ENCODE measurements around the gene MPP4.

Gene MPP4, protein sequence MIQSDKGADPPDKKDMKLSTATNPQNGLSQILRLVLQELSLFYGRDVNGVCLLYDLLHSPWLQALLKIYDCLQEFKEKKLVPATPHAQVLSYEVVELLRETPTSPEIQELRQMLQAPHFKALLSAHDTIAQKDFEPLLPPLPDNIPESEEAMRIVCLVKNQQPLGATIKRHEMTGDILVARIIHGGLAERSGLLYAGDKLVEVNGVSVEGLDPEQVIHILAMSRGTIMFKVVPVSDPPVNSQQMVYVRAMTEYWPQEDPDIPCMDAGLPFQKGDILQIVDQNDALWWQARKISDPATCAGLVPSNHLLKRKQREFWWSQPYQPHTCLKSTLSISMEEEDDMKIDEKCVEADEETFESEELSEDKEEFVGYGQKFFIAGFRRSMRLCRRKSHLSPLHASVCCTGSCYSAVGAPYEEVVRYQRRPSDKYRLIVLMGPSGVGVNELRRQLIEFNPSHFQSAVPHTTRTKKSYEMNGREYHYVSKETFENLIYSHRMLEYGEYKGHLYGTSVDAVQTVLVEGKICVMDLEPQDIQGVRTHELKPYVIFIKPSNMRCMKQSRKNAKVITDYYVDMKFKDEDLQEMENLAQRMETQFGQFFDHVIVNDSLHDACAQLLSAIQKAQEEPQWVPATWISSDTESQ

DNA sequence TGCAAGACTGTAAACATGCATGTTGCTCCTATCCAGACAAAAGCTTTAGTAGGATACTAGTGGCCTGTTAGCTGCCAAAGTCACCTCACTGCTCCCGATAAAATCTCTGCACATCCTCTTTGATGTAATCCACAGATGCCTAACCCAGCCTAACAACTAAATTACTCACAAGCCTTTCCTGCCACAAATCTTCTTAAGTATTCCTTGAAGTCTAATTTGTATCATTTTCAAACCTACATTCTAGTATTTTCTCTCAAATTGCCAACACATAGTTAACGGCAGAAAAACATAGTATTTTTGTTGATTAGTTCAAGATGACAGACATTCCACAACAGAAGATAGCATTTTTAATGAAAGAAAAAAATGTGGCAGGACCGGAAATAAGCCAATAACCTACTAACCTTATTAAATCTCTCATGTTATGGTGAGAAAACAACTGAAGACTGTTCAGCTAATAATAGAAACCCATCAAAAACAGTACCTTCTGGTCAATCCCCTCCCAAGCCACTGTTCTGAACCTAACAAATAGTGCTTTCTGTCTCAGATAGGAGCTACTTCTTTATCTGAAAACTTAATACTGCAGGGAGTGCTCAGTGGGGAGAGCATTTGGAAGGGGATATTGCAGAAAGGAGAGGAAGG, at the start of gene MPP4:
TSS of gene MPP4 (minus strand) at position 57 of the 639 bp plus-strand sequence. CDS start 4,690 bp downstream, outside the sequence.
- no peak for DNase-seq (ENCODE audit: low spot score)

DNA sequence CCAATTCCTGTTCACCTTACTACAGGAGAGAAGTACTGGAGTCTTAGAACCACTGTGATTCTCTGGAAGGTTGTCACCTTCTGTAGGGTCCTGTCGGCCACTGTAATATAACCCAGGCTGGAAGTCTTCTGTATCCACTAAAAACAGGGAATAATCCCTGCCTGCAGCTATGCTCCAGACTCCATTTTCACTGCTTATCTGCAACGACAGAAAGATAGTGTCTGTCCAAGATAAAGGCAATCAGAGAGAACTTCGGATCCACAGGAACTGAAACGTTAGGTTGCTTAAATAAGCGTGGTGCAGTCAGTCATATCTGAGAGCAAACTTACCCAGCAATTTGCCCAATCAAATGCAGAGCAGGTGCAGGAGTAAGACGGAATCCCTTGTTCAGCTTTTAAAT, 48.1 kb upstream of the MPP4 start:
- no peak for DNase-seq (ENCODE audit: low spot score)

DNA sequence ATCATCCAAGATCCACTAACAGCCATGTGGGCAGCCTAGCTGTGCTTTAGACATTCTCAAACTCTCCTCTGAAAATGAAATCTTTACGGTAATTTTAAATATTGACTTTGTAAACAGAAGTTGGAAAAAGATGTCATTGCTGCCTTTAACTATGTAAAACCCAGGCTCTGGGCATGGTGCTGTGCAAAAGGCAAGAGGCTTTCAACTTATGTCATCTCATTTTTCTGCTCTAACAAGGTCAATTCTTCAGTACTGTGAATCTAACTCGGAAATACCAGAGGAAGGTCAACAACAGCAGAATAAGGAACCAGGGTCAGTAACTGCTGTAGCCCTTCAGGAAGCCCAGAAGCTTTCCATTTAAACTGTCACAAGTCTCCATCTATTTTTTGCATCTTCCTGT, 37.0 kb upstream of the MPP4 start:
- DNase-seq (ENCODE audit: low spot score) = no peak

DNA sequence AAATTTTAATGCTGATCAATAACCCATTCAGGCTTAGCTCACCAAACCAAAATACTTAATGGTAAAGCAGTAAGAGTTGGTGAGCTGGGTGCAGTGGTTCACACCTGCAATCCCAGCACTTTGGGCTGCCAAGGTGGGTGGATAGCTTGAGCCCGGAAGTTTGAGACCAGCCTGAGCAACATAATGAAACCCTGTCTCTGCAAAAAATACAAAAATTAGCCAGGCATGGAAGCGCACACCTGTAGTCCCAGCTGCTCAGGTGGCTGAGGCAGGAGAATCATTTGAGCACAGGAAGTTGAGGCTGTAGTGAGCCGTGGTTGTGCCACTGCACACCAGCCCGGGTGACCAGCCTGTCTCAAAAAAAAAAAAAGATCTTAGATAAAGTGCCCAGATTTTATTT, 35.7 kb upstream of the MPP4 start:
- DNase-seq (ENCODE audit: low spot score) = no peak

DNA sequence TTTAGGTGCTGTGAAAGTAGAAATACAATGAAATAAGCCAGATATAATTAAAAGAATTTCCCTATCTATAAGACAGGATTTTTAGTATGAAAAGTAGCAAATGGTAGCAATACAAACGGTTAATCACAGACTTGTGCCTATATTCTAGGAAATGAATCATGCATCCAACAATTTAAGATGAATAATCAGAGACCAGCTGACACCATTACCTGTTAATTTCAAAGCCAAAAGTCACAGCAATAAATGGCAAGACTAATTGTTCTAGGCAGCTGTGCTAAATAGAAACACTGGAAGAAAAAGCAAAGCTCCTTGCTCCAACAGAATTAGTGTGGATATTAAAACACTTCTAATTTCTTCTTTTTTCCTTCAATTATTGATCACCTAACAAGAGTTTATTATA, 35.1 kb upstream of the MPP4 start:
- DNase-seq (ENCODE audit: low spot score) = no peak

DNA sequence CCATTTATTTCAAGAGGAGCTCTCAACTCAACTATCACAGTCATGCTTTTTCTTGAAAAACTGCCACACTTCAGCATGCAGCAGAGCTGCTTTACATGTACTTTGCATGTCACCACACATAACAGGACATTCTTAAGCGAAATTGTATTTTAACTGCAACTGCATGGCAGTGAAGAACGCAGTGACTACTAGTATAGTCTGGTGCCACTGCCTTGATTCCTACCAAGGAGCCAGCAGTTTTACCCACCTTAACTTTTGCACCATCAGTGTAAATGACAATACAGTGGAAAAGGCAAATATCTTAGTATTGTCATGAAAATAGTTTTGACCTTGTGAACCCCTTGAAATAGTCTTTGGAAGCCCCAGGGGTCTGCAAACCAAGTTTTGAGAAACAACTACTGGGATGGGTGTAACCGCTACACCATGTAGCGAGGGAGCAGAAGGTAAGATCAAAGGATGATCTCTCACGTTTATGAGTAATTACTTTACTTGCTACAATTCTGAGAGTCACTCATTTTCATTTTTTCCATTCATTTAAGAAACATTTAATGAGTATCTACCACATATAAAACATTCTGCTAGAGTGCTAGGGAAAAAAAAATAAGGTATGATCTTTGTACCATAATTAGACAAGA, 32.3 kb upstream of the MPP4 start:
- DNase-seq (ENCODE audit: low spot score) = no peak

DNA sequence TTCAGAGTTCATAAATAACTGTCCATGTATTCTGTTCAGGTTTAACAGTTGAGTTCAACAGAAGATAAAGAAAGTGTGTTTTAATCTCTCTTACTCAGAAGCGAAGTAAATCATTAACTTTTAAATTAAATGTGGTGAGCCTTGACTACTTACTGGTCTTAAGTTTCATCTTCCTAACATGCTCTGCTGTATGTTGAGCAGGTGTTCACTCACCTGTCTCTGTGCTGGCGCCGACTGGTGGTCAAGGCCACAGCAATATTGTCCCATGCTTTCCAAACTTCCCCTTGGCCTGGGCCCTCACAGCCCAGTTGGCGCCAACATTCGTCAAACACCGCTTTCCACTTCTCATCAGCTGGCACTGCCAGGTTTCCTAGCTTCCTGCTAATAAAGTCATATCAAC, 17.0 kb upstream of the MPP4 start:
- no peak for DNase-seq (ENCODE audit: low spot score)

DNA sequence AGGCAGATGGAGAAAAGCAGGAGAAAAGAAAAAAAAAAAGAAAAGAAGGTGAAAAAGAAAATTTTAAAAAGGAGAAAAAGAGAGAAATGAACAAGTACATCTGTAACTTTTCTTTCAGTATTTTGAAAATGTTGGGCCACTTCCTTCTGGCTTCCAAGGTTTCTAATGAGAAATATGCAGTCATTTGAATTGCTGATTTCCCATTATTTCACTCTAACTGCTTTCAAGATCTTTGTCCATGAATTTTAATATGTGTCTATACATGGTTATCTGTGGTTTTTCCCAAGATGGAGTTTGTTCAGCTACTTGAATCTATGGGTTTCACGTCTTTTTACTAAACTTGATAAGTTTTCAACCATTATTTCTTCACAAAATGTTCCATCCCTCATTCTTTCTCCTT, 14.3 kb upstream of the MPP4 start:
- DNase-seq (ENCODE audit: low spot score) = no peak

DNA sequence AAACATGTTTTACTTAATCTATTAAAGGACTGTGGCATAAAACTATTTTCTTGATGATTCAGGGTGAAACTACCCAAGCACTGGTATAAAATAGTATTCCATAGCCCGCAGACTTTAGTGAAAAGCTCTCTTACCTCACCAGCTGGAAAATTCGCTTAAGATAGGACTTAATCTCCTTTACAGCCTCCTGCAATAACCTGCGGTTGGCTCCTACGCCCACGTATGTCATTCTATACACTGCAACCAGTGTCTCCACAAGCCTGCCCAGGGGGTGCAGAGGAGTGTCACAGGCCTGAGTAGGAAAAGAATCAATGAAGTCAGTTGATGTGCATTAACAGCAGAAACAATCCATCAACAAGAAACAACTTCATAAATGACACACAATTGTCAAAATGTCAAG, 11.3 kb upstream of the MPP4 start:
- DNase-seq (ENCODE audit: low spot score) = peak; percentile 32

DNA sequence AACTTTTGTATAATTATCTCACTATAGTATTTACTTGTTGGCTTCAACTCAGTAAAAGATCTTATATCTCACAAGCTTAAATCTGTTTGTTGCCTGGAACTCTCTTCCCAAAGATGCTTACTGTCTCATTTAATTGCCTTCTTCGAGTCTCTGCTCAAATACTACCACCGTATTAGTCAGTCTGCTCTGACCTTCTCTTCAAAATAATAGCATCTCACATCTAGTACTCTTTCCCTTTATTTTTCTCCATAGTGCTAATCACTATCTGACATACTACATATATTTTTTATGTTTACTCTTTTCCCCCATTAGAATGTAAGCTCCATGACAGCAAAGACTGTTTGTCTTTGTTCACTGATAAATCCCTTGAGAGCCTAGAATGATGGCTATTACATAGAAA, 10.6 kb upstream of the MPP4 start:
- no peak for DNase-seq (ENCODE audit: low spot score)

DNA sequence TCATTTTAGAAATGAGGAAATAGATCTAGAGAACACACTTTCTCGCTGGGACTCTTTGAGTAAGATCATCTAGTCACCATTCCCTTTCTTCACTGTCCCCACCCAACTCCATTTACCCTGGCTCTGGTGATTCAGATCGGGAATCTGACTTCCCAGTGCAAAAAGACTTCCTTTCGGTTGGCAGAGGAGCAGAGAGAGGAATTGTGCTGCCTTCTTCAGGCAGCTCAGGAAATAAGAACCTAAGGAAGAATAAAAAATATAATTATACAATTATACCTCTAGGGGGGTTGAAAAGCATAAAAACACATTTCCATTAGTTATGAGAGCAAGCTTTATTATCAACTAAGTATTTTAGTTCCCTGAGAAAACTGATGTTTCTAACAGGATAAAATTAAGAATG, 9.3 kb upstream of the MPP4 start:
- no peak for DNase-seq (ENCODE audit: low spot score)

DNA sequence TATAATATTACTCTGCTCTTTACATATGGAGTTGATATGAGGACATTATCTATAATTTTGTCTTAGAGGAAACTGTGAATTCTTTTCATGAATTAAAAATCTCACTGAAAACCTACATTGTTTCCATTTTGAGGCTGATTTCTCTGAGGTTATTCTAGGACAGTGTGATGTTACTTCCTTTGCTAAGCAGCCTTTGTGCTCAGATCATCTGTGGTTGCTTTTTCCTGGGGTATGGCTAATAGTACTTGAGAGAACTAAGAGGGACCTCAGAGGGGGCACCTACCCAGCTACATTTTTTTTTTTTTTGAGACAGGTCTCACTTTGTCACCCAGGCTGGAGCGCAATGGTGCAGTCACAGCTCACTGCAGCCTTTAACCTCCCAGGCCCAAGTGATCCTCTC, 8.7 kb upstream of the MPP4 start:
- no peak for DNase-seq (ENCODE audit: low spot score)

DNA sequence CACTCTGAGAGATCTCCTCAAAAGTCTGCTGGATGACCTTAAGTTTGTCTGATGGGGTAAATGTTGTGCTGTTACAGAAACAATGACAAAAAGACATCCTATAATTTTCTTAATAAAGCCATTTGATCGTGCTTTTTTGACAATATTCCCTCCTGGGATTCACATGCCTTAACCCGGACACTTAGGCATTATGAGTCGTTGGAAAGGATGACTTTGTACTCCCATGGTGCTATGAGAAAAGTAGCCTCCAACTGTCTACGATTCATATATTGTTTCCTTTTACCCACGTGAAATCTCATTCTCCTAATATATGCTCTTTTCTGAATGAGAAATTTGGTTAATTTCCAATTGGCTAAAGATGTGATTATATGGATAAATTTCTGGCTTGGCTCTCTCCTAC, 6.1 kb upstream of the MPP4 start:
- DNase-seq (ENCODE audit: low spot score) = no peak

DNA sequence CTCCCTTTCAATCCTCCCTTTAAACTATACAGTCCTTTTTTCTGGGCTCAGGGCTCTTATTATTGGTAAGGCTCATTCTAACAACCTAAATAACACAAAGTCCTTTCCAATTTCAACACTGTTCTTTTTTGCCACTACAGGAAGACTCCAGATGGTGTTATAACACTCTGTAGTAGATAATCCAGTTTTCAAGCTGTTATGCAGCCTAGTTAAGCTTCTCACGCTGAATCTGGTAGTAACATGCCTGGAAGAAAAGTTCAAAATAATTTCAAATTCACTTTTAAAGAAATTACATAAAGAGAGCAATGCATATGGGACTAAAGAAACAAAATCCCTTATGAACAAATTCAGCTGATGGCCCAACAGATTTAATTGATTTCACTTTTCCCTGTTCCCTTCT, 3.2 kb upstream of the MPP4 start:
- DNase-seq (ENCODE audit: low spot score) = no peak

DNA sequence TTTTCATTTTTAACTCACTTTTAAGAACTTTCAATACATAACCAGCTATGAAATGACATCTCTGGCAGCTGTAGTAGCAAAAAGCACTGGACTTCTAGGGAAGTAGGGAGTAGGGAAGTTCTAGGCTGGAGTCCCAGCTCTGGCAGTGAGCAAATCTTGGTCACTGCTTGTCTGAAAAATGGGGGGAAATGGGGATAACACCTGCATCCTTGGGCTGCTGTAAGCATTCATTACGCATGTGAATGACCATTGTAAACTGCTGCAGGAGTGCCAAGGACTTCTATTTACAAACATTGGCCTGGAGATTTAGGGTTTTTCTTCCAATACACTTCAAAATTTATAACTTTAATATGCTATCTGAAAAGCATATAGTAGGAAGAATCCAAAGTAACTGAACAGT, 972 bp upstream of the MPP4 start:
- no peak for DNase-seq (ENCODE audit: low spot score)

DNA sequence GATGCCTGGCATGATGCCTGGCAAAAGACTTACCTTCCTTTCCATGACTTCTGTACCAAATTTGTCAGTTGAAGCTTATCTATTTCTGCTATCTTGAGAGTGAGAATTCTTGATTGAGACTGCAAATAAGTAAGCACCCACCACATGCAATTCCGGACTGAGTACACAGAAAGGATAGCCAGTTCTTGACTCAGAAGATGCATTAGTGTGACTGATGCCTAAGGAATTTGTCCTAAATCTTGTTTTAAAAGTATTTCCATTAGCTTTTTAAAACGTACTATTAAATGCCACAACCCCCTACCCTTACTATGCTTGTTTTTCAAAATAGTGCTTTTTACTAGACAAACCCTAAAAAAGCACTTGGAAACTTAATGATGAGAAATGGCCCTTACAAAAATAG, 545 bp downstream of the MPP4 start:
- DNase-seq (ENCODE audit: low spot score) = no peak

DNA sequence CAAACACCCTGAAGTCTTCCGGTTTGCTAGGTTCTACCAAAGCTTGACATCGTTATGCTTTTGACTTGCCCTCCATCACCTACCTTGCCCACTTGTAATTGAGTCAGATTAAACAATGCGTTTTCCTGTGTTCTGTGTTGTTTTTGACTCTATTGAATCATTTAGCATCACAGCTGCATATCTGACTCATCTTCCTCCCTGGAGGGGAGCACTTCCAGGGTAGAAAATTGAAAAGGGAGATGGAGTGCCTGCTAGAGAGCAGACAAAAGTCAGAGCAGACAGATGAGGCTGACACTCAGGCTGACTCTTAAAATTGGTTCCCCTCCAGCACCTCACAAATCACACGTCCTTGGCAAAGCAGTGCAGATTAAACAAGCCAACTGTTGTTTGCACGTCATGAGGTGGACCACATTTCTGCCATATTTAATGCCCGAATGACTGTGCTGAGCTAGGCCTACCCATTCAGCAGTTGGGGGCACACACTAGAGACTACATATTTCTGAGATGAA, 2.2 kb downstream of the MPP4 start:
- no peak for DNase-seq (ENCODE audit: low spot score)

DNA sequence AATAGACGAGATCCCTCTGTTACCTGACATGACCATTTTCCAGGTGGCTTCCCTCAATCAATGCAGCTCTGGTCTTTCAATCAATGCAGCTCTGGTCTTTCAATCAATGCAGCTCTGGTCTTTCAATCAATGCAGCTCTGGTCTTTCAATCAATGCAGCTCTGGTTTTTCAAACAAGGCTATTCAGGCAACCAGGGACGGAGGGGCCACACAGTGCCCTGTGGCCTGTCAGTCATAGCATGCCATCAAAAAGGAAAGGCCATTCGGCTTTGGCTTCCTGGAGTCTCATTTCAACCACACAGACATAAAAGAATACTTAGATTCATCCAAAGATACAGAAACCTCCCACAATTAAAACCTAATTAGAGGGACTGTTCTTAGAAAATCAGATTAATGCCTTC, 13.3 kb downstream of the MPP4 start:
- DNase-seq (ENCODE audit: low spot score) = no peak

DNA sequence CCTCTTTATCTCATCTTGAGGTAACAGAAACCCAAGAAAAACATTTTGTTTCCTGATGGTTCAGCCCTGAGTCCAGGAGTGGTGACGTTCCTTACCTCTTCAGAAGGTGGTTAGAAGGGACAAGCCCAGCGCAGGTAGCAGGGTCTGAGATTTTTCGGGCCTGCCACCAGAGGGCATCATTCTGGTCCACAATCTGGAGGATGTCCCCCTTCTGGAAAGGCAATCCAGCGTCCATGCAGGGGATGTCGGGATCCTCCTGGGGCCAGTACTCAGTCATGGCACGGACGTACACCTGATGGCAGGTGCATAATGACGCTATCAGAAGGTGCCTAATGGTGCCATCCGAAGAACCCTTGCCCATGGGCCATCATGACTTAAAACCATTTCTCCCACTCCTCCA, 17.7 kb downstream of the MPP4 start:
- peak; percentile 59 for DNase-seq (ENCODE audit: low spot score)

DNA sequence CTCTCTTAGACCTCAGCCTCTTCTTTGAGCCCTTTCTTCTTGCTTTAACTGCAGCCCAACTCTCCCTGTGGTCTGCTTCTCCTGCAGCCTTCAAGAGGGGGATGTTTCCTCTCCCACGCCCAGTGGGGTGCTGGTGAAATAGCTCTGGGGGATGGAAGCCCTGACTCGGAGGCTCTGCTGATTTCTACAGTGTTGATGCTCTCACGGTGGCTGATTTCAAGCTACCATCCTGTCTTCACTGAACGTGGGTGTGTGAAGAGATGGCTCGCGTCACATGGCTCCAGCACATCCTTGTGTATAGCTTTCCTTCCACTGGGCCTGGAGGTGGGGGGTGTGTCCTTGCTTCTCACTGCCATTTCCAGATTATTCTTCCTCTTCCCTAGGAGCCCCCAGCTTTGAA, 20.0 kb downstream of the MPP4 start:
- no peak for DNase-seq (ENCODE audit: low spot score)

DNA sequence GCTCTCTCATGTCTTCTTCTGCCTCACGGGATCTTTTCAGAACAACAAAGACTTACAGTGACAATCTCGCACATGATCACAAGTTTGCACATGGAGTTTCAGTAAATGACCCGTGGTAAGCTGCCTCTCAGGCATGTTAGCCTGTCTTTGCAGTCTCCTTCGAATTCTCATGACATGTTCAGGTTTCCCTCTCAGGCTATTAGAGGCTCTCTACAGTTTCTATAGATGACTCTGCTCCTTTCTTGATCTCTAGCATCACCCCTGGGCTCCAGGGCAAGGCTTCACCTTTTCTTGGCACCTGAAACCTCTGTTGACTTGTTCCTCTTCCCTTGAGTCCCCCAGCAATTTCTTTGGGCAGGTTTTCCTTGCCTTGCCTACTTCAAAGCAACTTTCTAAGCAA, 23.0 kb downstream of the MPP4 start:
- no peak for DNase-seq (ENCODE audit: low spot score)

DNA sequence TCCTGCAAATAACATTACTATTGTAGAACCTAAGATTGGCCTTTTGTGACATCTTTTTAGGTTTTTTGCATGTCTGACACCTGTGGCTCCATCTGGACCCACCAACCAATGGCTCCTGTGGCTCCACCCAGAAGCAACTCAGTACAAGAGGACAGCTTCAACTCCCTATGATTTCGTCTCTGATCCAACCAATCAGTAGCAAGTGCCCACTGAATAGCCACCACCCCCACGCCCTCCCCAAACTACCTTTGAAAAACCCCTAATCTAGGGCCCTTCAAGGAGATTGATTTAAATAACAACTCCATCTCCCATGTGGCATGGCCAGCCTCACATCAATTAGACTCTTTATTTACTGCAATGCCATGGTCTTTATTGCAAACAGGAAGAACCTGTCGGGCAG, 23.6 kb downstream of the MPP4 start:
- DNase-seq (ENCODE audit: low spot score) = no peak

DNA sequence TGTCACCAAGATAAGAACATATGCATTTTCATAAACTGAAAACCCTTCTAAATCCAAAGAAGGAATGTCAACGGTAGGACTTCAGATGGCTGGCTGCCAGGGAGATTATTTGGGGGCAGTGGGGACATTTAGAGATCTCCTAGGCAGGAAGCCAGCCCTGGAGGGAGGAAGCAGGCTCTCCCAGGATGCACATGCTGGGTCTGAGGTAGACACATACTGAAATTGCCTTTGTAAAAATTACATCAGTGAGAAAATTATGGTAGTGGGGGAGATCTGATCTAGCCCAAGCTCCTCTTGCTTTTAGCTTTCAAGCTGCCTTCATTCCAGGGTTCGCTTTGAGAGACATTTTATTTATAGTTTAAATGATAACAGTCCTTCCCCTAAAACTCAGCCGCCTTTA, 24.1 kb downstream of the MPP4 start:
- DNase-seq (ENCODE audit: low spot score) = no peak
